ENCODE measurements around the gene HTRA2.

GRCh38 chr2:74493546-74493945, 36.2 kb upstream of the HTRA2 start:
- TF ChIP-seq CTCF (IDR thresholded peaks at IDR 0.05; ENCODE audit: low read length) (no peak), EZH2 (IDR thresholded peaks at IDR 0.05; ENCODE audit: borderline replicate concordance, low read length) (no peak)

Data from OCI-LY1 (cell line).